ENCODE results near the gene TAF1L. TPM values are rescaled to one million over a fixed set of nuclear protein-coding genes. Genes with fewer than 3 reads are reported as not detected.

Gene TAF1L
- polyA plus RNA-seq, 1 donor (not counting 4 experiments of a cell fraction or from before 2014, with no cell fraction given): not detected

DNA sequence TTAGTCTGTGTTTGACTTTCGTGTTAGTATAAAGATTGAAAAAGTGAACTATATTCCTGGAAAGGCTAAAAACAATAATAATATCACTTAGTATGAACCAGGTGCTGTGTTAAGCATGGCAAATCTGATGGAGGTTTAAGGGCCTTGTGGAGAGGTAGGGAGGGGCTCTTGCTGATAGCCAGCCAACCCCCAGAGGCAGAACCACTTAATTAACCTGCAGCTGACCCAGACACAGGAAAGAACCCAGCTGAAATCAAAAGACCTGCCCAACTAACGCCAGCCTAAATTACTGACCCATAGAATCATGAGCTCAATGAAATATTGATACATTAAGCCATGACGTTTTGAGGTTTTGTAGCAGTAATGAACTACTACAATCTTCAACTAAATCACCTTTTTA is 28.3 kb upstream of the TAF1L start:
- dilution Hi-C loops (cut with MboI; ENCODE audit: extremely low pct_ligation_motif_present, low sequenced_read_pairs): no loop called here
- H3K9me1 ChIP-seq (ENCODE audit: control insufficient read depth, extremely low read depth, insufficient read depth, low read length): no peaks in the 10 kb centered on the region
- H3K4me3 ChIP-seq (ENCODE audit: control insufficient read depth in 2 of 3, extremely low read depth in 1 of 3, insufficient read depth in 2 of 3, low read depth in 1 of 3, low read length in 3 of 3): no peak overlapping the region
- no peak overlapping the region for H2AFZ ChIP-seq (ENCODE audit: control insufficient read depth, low read length)
- no peaks in the 10 kb centered on the region for H3K36me3 ChIP-seq (ENCODE audit: control insufficient read depth in 2 of 2, extremely low read depth in 1 of 2, insufficient read depth in 2 of 2, low read length in 2 of 2)
- DNase-seq (ENCODE audit: low read depth, low spot score) (no peak), FAIRE-seq (no peak)
- no peak overlapping the region for H3K27ac ChIP-seq (ENCODE audit: control insufficient read depth, insufficient read depth, low read length)
- no peaks in the 10 kb centered on the region for H3K79me2 ChIP-seq (ENCODE audit: control insufficient read depth, insufficient read depth, low read length)
- H3K9ac ChIP-seq (ENCODE audit: control insufficient read depth, extremely low read depth, insufficient read depth, low read length): no peak overlapping the region
- no peak overlapping the region for H3K4me2 ChIP-seq (ENCODE audit: control insufficient read depth, extremely low read depth, insufficient read depth, low read depth, low read length)
- no peaks in the 10 kb centered on the region for H3K9me3 ChIP-seq (ENCODE audit: control insufficient read depth, low read depth, low read length)
- H4K20me1 ChIP-seq (ENCODE audit: control insufficient read depth, extremely low read depth, insufficient read depth, low read length): no peaks in the 10 kb centered on the region
- H3K27me3 ChIP-seq (ENCODE audit: control insufficient read depth, extremely low read depth, insufficient read depth, low read length): peaks cover 3% of the 10 kb centered on the region
- H3K4me1 ChIP-seq (ENCODE audit: control insufficient read depth, extremely low read depth, insufficient read depth, low read length): no peaks in the 10 kb centered on the region
- no peak for TF ChIP-seq EZH2 (IDR thresholded peaks at IDR 0.05; ENCODE audit: low read length)
- TF ChIP-seq, protein P1, sequence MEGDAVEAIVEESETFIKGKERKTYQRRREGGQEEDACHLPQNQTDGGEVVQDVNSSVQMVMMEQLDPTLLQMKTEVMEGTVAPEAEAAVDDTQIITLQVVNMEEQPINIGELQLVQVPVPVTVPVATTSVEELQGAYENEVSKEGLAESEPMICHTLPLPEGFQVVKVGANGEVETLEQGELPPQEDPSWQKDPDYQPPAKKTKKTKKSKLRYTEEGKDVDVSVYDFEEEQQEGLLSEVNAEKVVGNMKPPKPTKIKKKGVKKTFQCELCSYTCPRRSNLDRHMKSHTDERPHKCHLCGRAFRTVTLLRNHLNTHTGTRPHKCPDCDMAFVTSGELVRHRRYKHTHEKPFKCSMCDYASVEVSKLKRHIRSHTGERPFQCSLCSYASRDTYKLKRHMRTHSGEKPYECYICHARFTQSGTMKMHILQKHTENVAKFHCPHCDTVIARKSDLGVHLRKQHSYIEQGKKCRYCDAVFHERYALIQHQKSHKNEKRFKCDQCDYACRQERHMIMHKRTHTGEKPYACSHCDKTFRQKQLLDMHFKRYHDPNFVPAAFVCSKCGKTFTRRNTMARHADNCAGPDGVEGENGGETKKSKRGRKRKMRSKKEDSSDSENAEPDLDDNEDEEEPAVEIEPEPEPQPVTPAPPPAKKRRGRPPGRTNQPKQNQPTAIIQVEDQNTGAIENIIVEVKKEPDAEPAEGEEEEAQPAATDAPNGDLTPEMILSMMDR (optimal IDR thresholded peaks at IDR 0.05 in 1 of 3, IDR thresholded peaks at IDR 0.05 in 1 of 3, conservative IDR thresholded peaks at IDR 0.05 in 1 of 3; ENCODE audit: extremely low read depth in 1 of 3, insufficient read depth in 2 of 3, low read length in 3 of 3): no peak

DNA sequence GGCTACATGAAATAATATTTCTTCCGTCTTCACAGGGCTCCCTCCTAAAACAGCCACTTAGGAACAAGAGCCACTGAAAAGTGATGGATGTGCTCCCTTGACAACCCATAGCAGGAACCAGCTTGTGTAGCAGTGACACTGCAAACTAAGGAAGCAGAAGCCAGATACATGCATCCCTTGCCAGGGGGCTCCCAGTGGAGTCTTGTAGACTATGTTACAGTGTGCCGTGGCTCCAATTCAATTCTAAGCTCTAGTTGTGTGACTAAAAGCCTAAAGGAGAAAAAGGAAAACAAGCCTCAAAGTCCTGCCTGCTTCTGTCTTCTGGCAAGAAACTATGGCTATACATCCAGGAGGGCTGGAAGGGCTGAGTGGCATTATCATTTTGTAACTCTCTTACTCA is 12.2 kb upstream of the TAF1L start:
- no peak overlapping the region for H2AFZ ChIP-seq (ENCODE audit: control insufficient read depth, low read length)
- no peaks in the 10 kb centered on the region for H4K20me1 ChIP-seq (ENCODE audit: control insufficient read depth, extremely low read depth, insufficient read depth, low read length)
- no peaks in the 10 kb centered on the region for H3K79me2 ChIP-seq (ENCODE audit: control insufficient read depth, insufficient read depth, low read length)
- FAIRE-seq (no peak), DNase-seq (ENCODE audit: low read depth, low spot score) (no peak)
- H3K27me3 ChIP-seq (ENCODE audit: control insufficient read depth, extremely low read depth, insufficient read depth, low read length): no peaks in the 10 kb centered on the region
- no peak overlapping the region for H3K4me3 ChIP-seq (ENCODE audit: control insufficient read depth in 2 of 3, extremely low read depth in 1 of 3, insufficient read depth in 2 of 3, low read depth in 1 of 3, low read length in 3 of 3)
- H3K4me2 ChIP-seq (ENCODE audit: control insufficient read depth, extremely low read depth, insufficient read depth, low read depth, low read length): no peak overlapping the region
- H3K9me1 ChIP-seq (ENCODE audit: control insufficient read depth, extremely low read depth, insufficient read depth, low read length): no peaks in the 10 kb centered on the region
- no peak for TF ChIP-seq EZH2 (IDR thresholded peaks at IDR 0.05; ENCODE audit: low read length)
- TF ChIP-seq, protein P1 (optimal IDR thresholded peaks at IDR 0.05 in 1 of 3, IDR thresholded peaks at IDR 0.05 in 1 of 3, conservative IDR thresholded peaks at IDR 0.05 in 1 of 3; ENCODE audit: extremely low read depth in 1 of 3, insufficient read depth in 2 of 3, low read length in 3 of 3): no peak
- dilution Hi-C loops (cut with MboI; ENCODE audit: extremely low pct_ligation_motif_present, low sequenced_read_pairs): no loop called here
- no peak overlapping the region for H3K27ac ChIP-seq (ENCODE audit: control insufficient read depth, insufficient read depth, low read length)
- H3K36me3 ChIP-seq (ENCODE audit: control insufficient read depth in 2 of 2, extremely low read depth in 1 of 2, insufficient read depth in 2 of 2, low read length in 2 of 2): no peaks in the 10 kb centered on the region
- no peaks in the 10 kb centered on the region for H3K9me3 ChIP-seq (ENCODE audit: control insufficient read depth, low read depth, low read length)
- no peak overlapping the region for H3K9ac ChIP-seq (ENCODE audit: control insufficient read depth, extremely low read depth, insufficient read depth, low read length)
- H3K4me1 ChIP-seq (ENCODE audit: control insufficient read depth, extremely low read depth, insufficient read depth, low read length): peaks cover 3% of the 10 kb centered on the region

Measured in keratinocyte (primary cell).